Glutamatergic neuron (in vitro differentiated cells): ENCODE results near the gene SPOCK1. TPM values are rescaled to one million over a fixed set of nuclear protein-coding genes. Genes with fewer than 3 reads are reported as not detected.
"Not testable (repeated sequence)": the region's sequence is repeated elsewhere in the genome, so short reads cannot be mapped to it uniquely, and the experiment has no call there.

Experiments used
- DNase-seq: peaks from one replicate; pipeline ENCODE4 v3.0.0; 2022
- H3K27ac Mint-ChIP-seq: one replicate; pipeline ENCODE4 v1.8.0; 2020; ENCODE audit warnings: mild to moderate bottlenecking, mixed read lengths, inconsistent platforms; ENCODE audit not compliant: unreplicated experiment
- H3K27me3 Mint-ChIP-seq: one replicate; pipeline ENCODE4 v1.8.0; 2020; ENCODE audit warnings: mild to moderate bottlenecking, moderate library complexity, mixed read lengths, inconsistent platforms; ENCODE audit not compliant: unreplicated experiment
- H3K36me3 Mint-ChIP-seq: one replicate; pipeline ENCODE4 v1.8.0; 2020; ENCODE audit warnings: mild to moderate bottlenecking, mixed read lengths, inconsistent platforms; ENCODE audit not compliant: unreplicated experiment
- H3K4me1 Mint-ChIP-seq: one replicate; pipeline ENCODE4 v1.8.0; 2020; ENCODE audit warnings: mild to moderate bottlenecking, low read depth, mixed read lengths, inconsistent platforms; ENCODE audit not compliant: unreplicated experiment
- H3K4me3 Mint-ChIP-seq: one replicate; pipeline ENCODE4 v1.8.0; 2020; ENCODE audit warnings: mild to moderate bottlenecking, mixed read lengths, inconsistent platforms; ENCODE audit not compliant: unreplicated experiment
- H3K9me3 Mint-ChIP-seq: one replicate; pipeline ENCODE4 v1.8.0; 2020; ENCODE audit warnings: mild to moderate bottlenecking, moderate library complexity, mixed read lengths, inconsistent platforms; ENCODE audit not compliant: unreplicated experiment
- CTCF ChIP-seq: fragments of 200-600 bp; sonication (generic); IDR thresholded peaks from one replicate; pipeline ENCODE4 v1.5.0; 2021; ENCODE audit not compliant: partially characterized antibody, unreplicated experiment
- total RNA-seq: library from RNA; stranded (reverse); fragmentation: NEBNext Ultra II Directional; extraction: Animal tissue kit (Norgen Biotek cat#: 25700); gene quantifications from one replicate; pipeline ENCODE4 v1.2.1, GENCODE V29; 2021; ENCODE audit not compliant: unreplicated experiment

SPOCK1 gene
- total RNA-seq, 1 donor from 2014 or later: 25.4 TPM

GRCh38 chr5:137392261-137392660 is 106.9 kb downstream of the SPOCK1 start:
- TF ChIP-seq CTCF: no peak
- Mint-ChIP-seq H3K27ac (no peak overlapping the region), H3K4me1 (peaks cover 8% of the 10 kb centered on the region), H3K4me3 (no peak overlapping the region), H3K9me3 (no peaks in the 10 kb centered on the region), H3K36me3 (peaks cover 5% of the 10 kb centered on the region), H3K27me3 (peaks cover 2% of the 10 kb centered on the region)
- DNase-seq: no peak

- not testable (repeated sequence) for H3K36me3 Mint-ChIP-seq, H3K4me3 Mint-ChIP-seq, H3K9me3 Mint-ChIP-seq, H3K27ac Mint-ChIP-seq, DNase-seq, H3K27me3 Mint-ChIP-seq, H3K4me1 Mint-ChIP-seq
These were observed 108.1 kb downstream of the SPOCK1 start for GRCh38 chr5:137391044-137391443.

- peaks cover 5% of the 10 kb centered on the region for H3K36me3 Mint-ChIP-seq
- no peak for TF ChIP-seq CTCF
- peaks cover 2% of the 10 kb centered on the region for H3K27me3 Mint-ChIP-seq
- peaks cover 8% of the 10 kb centered on the region for H3K4me1 Mint-ChIP-seq
- DNase-seq: no peak
- no peak overlapping the region for H3K27ac Mint-ChIP-seq
- H3K9me3 Mint-ChIP-seq: peaks cover 1% of the 10 kb centered on the region
- H3K4me3 Mint-ChIP-seq: no peak overlapping the region
These were observed 110.1 kb downstream of the SPOCK1 start for GRCh38 chr5:137389042-137389441.

GRCh38 chr5:137385064-137385463 is 114.1 kb downstream of the SPOCK1 start:
- peaks cover 20% of the 10 kb centered on the region for H3K36me3 Mint-ChIP-seq
- no peaks in the 10 kb centered on the region for H3K27me3 Mint-ChIP-seq
- peaks cover 7% of the 10 kb centered on the region for H3K9me3 Mint-ChIP-seq
- no peak for TF ChIP-seq CTCF
- H3K4me3 Mint-ChIP-seq: no peak overlapping the region
- no peak overlapping the region for H3K27ac Mint-ChIP-seq
- no peak for DNase-seq
- H3K4me1 Mint-ChIP-seq: no peaks in the 10 kb centered on the region

- TF ChIP-seq CTCF: no peak
- H3K36me3 Mint-ChIP-seq: peaks cover 20% of the 10 kb centered on the region
- no peak overlapping the region for H3K27ac Mint-ChIP-seq
- H3K9me3 Mint-ChIP-seq: peaks cover 7% of the 10 kb centered on the region
- H3K4me1 Mint-ChIP-seq: no peaks in the 10 kb centered on the region
- no peak overlapping the region for H3K4me3 Mint-ChIP-seq
- DNase-seq: no peak
- H3K27me3 Mint-ChIP-seq: no peaks in the 10 kb centered on the region
These were observed 115.2 kb downstream of the SPOCK1 start for GRCh38 chr5:137383909-137384308.

GRCh38 chr5:137381555-137381954 is 117.6 kb downstream of the SPOCK1 start:
- no peak for TF ChIP-seq CTCF
- no peak for DNase-seq
- Mint-ChIP-seq H3K27me3 (no peaks in the 10 kb centered on the region), H3K27ac (no peak overlapping the region), H3K4me1 (no peaks in the 10 kb centered on the region), H3K9me3 (peaks cover 7% of the 10 kb centered on the region), H3K36me3 (peaks cover 20% of the 10 kb centered on the region), H3K4me3 (no peak overlapping the region)
